ENCODE data around the gene AJM1. TPM values are rescaled to one million over a fixed set of nuclear protein-coding genes. Genes with fewer than 3 reads are reported as not detected.
A peak's percentile ranks its signal among the peaks of the same experiment; 100 is the strongest.

Gene AJM1
- total RNA-seq, 4 donors from 2014 or later, result 0.72 to 2.5 (median 0.78) TPM

GRCh38 chr9:136805207-136805740 lies 37.0 kb upstream of the AJM1 start:
- peak; percentile 5 for DNase-seq (ENCODE audit: low spot score)
- ATAC-seq (ENCODE audit: low FRiP score), result no peak
- TF ChIP-seq CTCF (IDR thresholded peaks at IDR 0.05), result no peak

GRCh38 chr9:136806067-136806466 lies 36.2 kb upstream of the AJM1 start:
- no peak for ATAC-seq (ENCODE audit: low FRiP score)
- DNase-seq (ENCODE audit: low spot score), result peak; percentile 13
- TF ChIP-seq CTCF (IDR thresholded peaks at IDR 0.05), result no peak

- no peak for TF ChIP-seq CTCF (IDR thresholded peaks at IDR 0.05)
- peak; percentile 9 for DNase-seq (ENCODE audit: low spot score)
- no peak for ATAC-seq (ENCODE audit: low FRiP score)
These were observed 35.6 kb upstream of the AJM1 start for GRCh38 chr9:136806631-136807201.

GRCh38 chr9:136807281-136808074 lies 34.8 kb upstream of the AJM1 start, which contains the start of gene RABL6:
Gene RABL6, plus strand, starts transcription at chr9:136807948. Its CDS starts 249 bp downstream, at chr9:136808197.
- no peak for TF ChIP-seq CTCF (IDR thresholded peaks at IDR 0.05)
- DNase-seq (ENCODE audit: low spot score), result peak; percentile 20

GRCh38 chr9:136808075-136808805 lies 34.0 kb upstream of the AJM1 start:
- ATAC-seq (ENCODE audit: low FRiP score) (peak; percentile 37), DNase-seq (ENCODE audit: low spot score) (no peak)
- no peak for TF ChIP-seq CTCF (IDR thresholded peaks at IDR 0.05)

More at GRCh38 chr9:136807281-136808074, 34.8 kb upstream of the AJM1 start, which contains the start of gene RABL6:
- peak; percentile 87 for ATAC-seq (ENCODE audit: low FRiP score)

GRCh38 chr9:136808806-136809158 lies 33.5 kb upstream of the AJM1 start:
- no peak for TF ChIP-seq CTCF (IDR thresholded peaks at IDR 0.05)
- no peak for DNase-seq (ENCODE audit: low spot score)
- ATAC-seq (ENCODE audit: low FRiP score), result no peak
